MM.1S (cell line): ENCODE data around the gene CACNA1D.

ENCODE experiments used
- DNase-seq: peaks from one replicate; pipeline ENCODE4 v3.0.0-alpha.2; 2015
- H2AFZ ChIP-seq: fragments of 300-600 bp; sonication (generic); 2 replicates; pipeline ENCODE4 v1.6.0; 2016; ENCODE audit warnings: antibody characterized with exemption, low read length
- H3F3A ChIP-seq: fragments of 300-600 bp; sonication (generic); 2 replicates; pipeline ENCODE4 v1.6.1; 2016; ENCODE audit warnings: mild to moderate bottlenecking, antibody characterized with exemption, low read length, moderate library complexity, mixed read lengths; ENCODE audit not compliant: insufficient read depth
- H3K27ac ChIP-seq: fragments of 300-600 bp; sonication (generic); 2 replicates; pipeline ENCODE4 v1.5.1; 2016; ENCODE audit warnings: mild to moderate bottlenecking, low read length
- H3K27me3 ChIP-seq: fragments of 300-600 bp; sonication (generic); replicated peaks from 2 replicates; pipeline ENCODE4 v1.6.0; 2016; ENCODE audit warnings: low read length; ENCODE audit not compliant: insufficient read depth
- H3K36me3 ChIP-seq: fragments of 300-600 bp; sonication (generic); replicated peaks from 2 replicates; pipeline ENCODE4 v1.6.1; 2016; ENCODE audit warnings: mild to moderate bottlenecking, low read length, mixed read lengths; ENCODE audit not compliant: insufficient read depth
- H3K4me1 ChIP-seq: fragments of 300-600 bp; sonication (generic); 2 replicates; pipeline ENCODE4 v1.6.1; 2016; ENCODE audit warnings: low read length, mixed read lengths
- H3K4me2 ChIP-seq: fragments of 300-600 bp; sonication (generic); 2 replicates; pipeline ENCODE4 v1.6.0; 2016; ENCODE audit warnings: low read depth, low read length
- H3K4me3 ChIP-seq: fragments of 300-600 bp; sonication (generic); 2 replicates; pipeline ENCODE4 v1.5.1; 2016; ENCODE audit warnings: low read length, mixed read lengths
- H3K79me2 ChIP-seq: fragments of 300-600 bp; sonication (generic); 2 replicates; pipeline ENCODE4 v1.6.1; 2016; ENCODE audit warnings: mixed run types, low read length, mixed read lengths
- H3K9ac ChIP-seq: fragments of 300-600 bp; sonication (generic); 2 replicates; pipeline ENCODE4 v1.6.1; 2016; ENCODE audit warnings: low read length, mixed read lengths
- H3K9me2 ChIP-seq: fragments of 300-600 bp; sonication (generic); replicated peaks from 2 replicates; pipeline ENCODE4 v1.6.1; 2016; ENCODE audit warnings: mild to moderate bottlenecking, low read length, mixed read lengths; ENCODE audit not compliant: insufficient read depth
- H3K9me3 ChIP-seq: fragments of 300-600 bp; sonication (generic); replicated peaks from 2 replicates; pipeline ENCODE4 v1.6.1; 2016; ENCODE audit warnings: mild to moderate bottlenecking, low read length, mixed read lengths; ENCODE audit not compliant: insufficient read depth
- H4K20me1 ChIP-seq: fragments of 300-600 bp; sonication (generic); 2 replicates; pipeline ENCODE4 v1.6.1; 2016; ENCODE audit warnings: mild to moderate bottlenecking, low read length, moderate library complexity, mixed read lengths; ENCODE audit not compliant: insufficient read depth
- EZH2 ChIP-seq: fragments of 300-600 bp; sonication (generic); optimal IDR thresholded peaks from 2 replicates; pipeline ENCODE3; 2017; ENCODE audit warnings: low read depth, mild to moderate bottlenecking, antibody characterized with exemption, low read length, mixed read lengths
- EZH2phosphoT487 ChIP-seq: fragments of 300-600 bp; sonication (generic); IDR thresholded peaks from 2 replicates; pipeline ENCODE4 v1.6.1; 2018; ENCODE audit warnings: antibody characterized with exemption, low read length
- TF ChIP-seq, protein P1 (sequence below): fragments of 300-600 bp; sonication (generic); IDR thresholded peaks from 2 replicates; pipeline ENCODE4 v1.5.1; 2016; ENCODE audit warnings: antibody characterized with exemption, low read length, mixed read lengths

The CACNA1D gene

DNA sequence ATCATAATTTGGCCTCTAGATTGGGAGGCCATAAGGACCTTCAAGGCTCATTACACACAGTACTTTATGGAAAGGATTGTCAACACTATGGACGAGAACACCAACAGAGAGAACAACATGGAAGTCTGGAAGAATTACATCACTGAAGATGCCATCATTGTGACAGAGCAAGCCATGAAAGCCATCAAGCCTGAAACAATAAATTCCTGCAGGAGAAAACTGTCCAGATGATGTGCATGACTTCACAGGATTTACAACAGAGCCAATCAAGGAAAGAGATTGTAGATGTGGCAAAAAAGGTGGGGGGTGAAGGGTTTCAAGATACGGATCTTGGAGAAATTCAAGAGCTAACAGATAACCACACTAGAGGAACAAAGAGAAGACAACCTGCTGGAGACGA is 367.8 kb downstream of the CACNA1D start:
- Histone ChIP-seq H3K4me2 (no peak overlapping the region), H3K36me3 (0 out of 2 replicates have a peak, but pooled peaks cover 5% of the 10 kb centered on the region)

DNA sequence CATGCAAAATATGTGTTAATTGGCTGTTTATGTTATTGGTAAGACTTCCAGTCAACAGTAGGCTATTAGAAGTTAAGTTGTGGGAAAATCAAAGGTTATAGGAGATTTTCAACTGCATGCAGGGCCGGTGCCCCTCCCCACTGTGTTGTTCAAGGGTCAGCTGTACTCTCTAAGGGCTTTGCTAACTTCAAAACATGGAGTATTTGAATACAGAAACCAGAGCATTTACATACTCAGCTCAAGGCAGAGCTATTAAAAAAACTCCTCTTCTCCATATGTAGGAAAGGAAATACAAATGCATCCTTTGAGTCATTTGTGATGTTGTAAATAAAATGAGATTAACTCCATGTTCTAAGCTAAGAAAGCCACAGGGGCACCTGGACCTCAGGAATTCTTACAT is 368.7 kb downstream of the CACNA1D start:
- DNase-seq, result no peak
- 0 out of 2 replicates have a peak, but pooled peaks cover 5% of the 10 kb centered on the region for H3K36me3 ChIP-seq

More for the DNA sequence above, 367.8 kb downstream of the CACNA1D start:
- no peaks in the 10 kb centered on the region for H3K9me3 ChIP-seq
- H3F3A ChIP-seq, result no peaks in the 10 kb centered on the region
- H3K4me3 ChIP-seq, result no peak overlapping the region
- no peaks in the 10 kb centered on the region for H3K27me3 ChIP-seq
- H3K79me2 ChIP-seq, result no peaks in the 10 kb centered on the region
- no peaks in the 10 kb centered on the region for H3K4me1 ChIP-seq
- no peaks in the 10 kb centered on the region for H3K9me2 ChIP-seq
- TF ChIP-seq EZH2 (no peak), EZH2phosphoT487 (no peak)
- TF ChIP-seq, protein P1, sequence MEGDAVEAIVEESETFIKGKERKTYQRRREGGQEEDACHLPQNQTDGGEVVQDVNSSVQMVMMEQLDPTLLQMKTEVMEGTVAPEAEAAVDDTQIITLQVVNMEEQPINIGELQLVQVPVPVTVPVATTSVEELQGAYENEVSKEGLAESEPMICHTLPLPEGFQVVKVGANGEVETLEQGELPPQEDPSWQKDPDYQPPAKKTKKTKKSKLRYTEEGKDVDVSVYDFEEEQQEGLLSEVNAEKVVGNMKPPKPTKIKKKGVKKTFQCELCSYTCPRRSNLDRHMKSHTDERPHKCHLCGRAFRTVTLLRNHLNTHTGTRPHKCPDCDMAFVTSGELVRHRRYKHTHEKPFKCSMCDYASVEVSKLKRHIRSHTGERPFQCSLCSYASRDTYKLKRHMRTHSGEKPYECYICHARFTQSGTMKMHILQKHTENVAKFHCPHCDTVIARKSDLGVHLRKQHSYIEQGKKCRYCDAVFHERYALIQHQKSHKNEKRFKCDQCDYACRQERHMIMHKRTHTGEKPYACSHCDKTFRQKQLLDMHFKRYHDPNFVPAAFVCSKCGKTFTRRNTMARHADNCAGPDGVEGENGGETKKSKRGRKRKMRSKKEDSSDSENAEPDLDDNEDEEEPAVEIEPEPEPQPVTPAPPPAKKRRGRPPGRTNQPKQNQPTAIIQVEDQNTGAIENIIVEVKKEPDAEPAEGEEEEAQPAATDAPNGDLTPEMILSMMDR, result no peak
- H3K9ac ChIP-seq, result no peak overlapping the region
- H2AFZ ChIP-seq, result no peak overlapping the region
- H3K27ac ChIP-seq, result no peak overlapping the region
- H4K20me1 ChIP-seq, result no peaks in the 10 kb centered on the region
- DNase-seq, result no peak

More for the DNA sequence above, 368.7 kb downstream of the CACNA1D start:
- H3K27me3 ChIP-seq, result no peaks in the 10 kb centered on the region
- H3K79me2 ChIP-seq, result no peaks in the 10 kb centered on the region
- no peak overlapping the region for H3K9ac ChIP-seq
- no peak overlapping the region for H3K4me2 ChIP-seq
- TF ChIP-seq EZH2phosphoT487, result no peak
- no peak for TF ChIP-seq EZH2
- TF ChIP-seq, protein P1, result no peak
- no peaks in the 10 kb centered on the region for H4K20me1 ChIP-seq
- H3K27ac ChIP-seq, result no peak overlapping the region
- H3K4me1 ChIP-seq, result no peaks in the 10 kb centered on the region
- H3F3A ChIP-seq, result no peaks in the 10 kb centered on the region
- no peak overlapping the region for H2AFZ ChIP-seq
- H3K9me3 ChIP-seq, result no peaks in the 10 kb centered on the region
- H3K9me2 ChIP-seq, result no peaks in the 10 kb centered on the region
- H3K4me3 ChIP-seq, result no peak overlapping the region
